GM20431 (cell line): Measurements from ENCODE around the gene GLIPR1.
"Not testable (repeated sequence)": the region's sequence is repeated elsewhere in the genome, so short reads cannot be mapped to it uniquely, and the experiment has no call there.

Experiments used
- in situ Hi-C: fragments of 300-500 bp; cut with MseI, MboI; formaldehyde crosslinking; loops from one replicate; pipeline ENCODE4 v1.15.0; 2020; ENCODE audit warnings: low sequenced_read_pairs; ENCODE audit not compliant: unreplicated experiment

Gene GLIPR1

GRCh38 chr12:75505706-75506312 lies 25.3 kb downstream of the GLIPR1 start:
- in situ Hi-C loops = no loop called here

- in situ Hi-C loops = no loop called here
Measured at GRCh38 chr12:75507086-75507485, 26.5 kb downstream of the GLIPR1 start.

- in situ Hi-C loops = no loop called here
Measured at GRCh38 chr12:75508159-75508558, 27.6 kb downstream of the GLIPR1 start.

- in situ Hi-C loops = no loop called here
Measured at GRCh38 chr12:75509621-75510020, 29.1 kb downstream of the GLIPR1 start.

- in situ Hi-C loops = no loop called here
Measured at GRCh38 chr12:75511116-75512048, 30.8 kb downstream of the GLIPR1 start, which contains the start of gene KRR1. KRR1 (minus strand) TSS chr12:75511609; CDS start chr12:75511597, 12 bp downstream.

- in situ Hi-C loops = not testable (repeated sequence)
Measured at GRCh38 chr12:75521224-75521623, 40.7 kb downstream of the GLIPR1 start.

- in situ Hi-C loops = not testable (repeated sequence)
Measured at GRCh38 chr12:75522124-75522523, 41.6 kb downstream of the GLIPR1 start.

- in situ Hi-C loops = no loop called here
Measured at GRCh38 chr12:75525263-75525662, 44.7 kb downstream of the GLIPR1 start.

GRCh38 chr12:75526655-75527511 lies 46.3 kb downstream of the GLIPR1 start:
- in situ Hi-C loops = no loop called here

- in situ Hi-C loops = no loop called here
Measured at GRCh38 chr12:75528272-75528671, 47.7 kb downstream of the GLIPR1 start.

- in situ Hi-C loops = no loop called here
Measured at GRCh38 chr12:75528692-75529091, 48.1 kb downstream of the GLIPR1 start.

- in situ Hi-C loops = no loop called here
Measured at GRCh38 chr12:75529316-75529715, 48.8 kb downstream of the GLIPR1 start.

- in situ Hi-C loops = loop anchor here (10.0 kb wide), 1 partner anchor 505 kb away; the partner anchor contains the start of gene PHLDA1
Measured at GRCh38 chr12:75529826-75530225, 49.3 kb downstream of the GLIPR1 start.

GRCh38 chr12:75533239-75533638 lies 52.7 kb downstream of the GLIPR1 start:
- in situ Hi-C loops = loop anchor here (10.0 kb wide), 1 partner anchor 502 kb away; the partner anchor contains the start of gene PHLDA1

GRCh38 chr12:75539889-75540288 lies 59.3 kb downstream of the GLIPR1 start:
- in situ Hi-C loops = loop anchor here (10.0 kb wide), 1 partner anchor 495 kb away; the partner anchor contains the start of gene PHLDA1

GRCh38 chr12:75542942-75543341 lies 62.4 kb downstream of the GLIPR1 start:
- in situ Hi-C loops = no loop called here

GRCh38 chr12:75543529-75543928 lies 63.0 kb downstream of the GLIPR1 start:
- in situ Hi-C loops = no loop called here

GRCh38 chr12:75545636-75546035 lies 65.1 kb downstream of the GLIPR1 start:
- in situ Hi-C loops = no loop called here

GRCh38 chr12:75548879-75549278 lies 68.3 kb downstream of the GLIPR1 start:
- in situ Hi-C loops = no loop called here

GRCh38 chr12:75549989-75550388 lies 69.4 kb downstream of the GLIPR1 start:
- in situ Hi-C loops = no loop called here
